ENCODE results near the gene ABHD17C.

Gene ABHD17C

DNA sequence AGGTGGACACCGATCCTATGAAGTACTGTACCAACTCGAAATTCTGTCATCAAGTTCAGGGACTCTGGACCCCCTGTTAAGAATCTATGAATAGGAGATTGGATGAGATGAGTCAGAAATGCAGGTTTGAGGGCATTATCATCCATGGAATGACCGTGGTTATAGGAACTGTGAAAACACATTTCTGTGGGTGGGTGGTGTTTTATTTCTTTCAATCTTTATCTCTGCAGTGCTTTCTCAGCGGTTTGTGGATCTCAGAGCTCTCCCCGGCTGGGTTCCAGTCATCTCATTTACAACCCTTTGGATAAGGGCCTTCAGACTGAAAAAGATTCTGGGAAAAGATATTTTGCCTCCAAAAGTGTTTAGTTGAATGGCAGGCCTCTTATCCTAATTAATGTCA, 5.4 kb upstream of the ABHD17C start:
- no peak for DNase-seq (ENCODE audit: low spot score)

DNA sequence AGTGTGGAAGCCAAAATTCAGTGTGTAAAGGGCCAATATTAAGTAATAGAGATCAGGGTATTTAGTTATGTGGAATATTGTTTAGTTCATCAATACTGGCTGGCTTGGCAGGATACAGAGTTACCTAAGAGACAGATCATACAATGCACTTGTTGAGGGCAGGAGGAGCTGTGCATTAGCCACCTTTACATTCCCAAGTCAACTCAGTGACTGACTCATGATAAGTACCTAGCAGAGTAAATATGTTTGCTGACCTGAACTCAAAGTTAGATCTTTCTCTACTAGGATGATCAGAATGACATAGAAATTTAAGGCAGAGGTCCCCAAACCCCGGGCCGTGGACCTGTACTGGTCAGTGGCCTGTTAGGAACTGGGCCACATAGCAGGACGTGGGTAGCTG, 3.5 kb upstream of the ABHD17C start:
- DNase-seq (ENCODE audit: low spot score) = no peak

DNA sequence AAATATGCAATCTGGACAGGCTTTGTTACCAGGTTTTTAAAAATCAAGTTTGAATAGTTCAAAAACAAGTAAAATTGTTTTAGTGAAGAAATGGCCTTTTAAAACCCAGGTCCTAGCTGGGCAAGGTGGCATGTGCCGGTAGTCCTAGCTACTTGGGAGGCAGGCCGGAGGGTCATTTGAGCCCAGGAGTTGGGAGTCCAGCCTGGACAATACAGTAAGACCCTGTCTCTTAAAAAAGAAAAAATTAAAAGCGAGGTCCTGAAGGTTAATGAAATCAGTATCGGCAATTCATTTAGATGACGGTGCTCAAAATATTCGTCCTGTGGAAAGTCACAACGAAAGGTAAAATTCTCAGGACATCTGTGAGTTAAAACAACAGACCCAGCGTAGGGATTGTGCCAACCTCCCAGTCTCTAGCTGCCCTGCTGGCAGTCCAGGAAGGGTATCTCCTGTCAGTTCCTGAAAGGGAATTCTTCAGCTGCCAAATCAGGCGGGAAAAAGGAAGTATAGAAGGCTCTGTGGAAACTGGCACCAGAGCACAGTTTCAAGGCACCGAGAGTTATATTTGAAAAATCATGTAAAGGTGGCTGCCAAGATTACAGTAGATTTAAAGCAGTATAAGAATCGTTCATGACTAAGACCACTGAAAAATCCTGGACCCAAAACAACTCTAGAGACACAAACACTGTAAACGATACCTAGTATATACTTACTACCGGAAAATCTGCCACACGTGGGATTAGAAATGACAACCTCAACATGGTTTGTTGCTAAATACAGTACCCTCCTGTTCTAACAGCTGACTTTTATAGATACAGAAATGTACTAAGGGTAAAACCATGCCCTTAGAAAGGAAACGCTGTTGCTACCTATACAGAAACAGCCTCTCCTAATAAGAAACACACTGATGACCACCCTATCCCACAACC, 1.2 kb upstream of the ABHD17C start:
- DNase-seq (ENCODE audit: low spot score) = no peak

DNA sequence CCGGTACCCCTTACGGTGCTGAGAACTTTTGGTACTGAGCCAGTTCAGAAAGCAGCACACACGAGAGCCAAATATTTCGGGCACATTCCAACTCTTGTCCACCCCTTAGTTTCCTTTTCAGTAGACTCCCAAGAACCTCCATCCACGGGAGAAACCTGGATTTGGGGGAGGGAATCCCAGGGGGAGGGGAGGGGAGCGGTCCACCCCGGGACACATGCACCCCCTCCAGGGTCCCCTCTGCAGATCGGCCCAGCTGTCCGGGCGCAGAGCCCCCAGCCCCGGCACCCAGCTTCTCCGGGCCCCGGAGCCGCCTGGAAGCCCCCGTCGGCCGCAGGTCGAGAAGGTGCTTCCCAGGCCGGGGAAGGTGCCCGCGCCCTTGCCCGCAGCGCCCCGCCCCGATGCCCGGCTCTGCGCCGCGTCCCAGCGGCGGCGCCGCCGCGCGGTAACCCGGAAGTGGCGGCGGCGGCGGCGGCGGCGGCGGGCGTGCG, 455 bp upstream of the ABHD17C start:
- DNase-seq (ENCODE audit: low spot score) = peak; percentile 26

DNA sequence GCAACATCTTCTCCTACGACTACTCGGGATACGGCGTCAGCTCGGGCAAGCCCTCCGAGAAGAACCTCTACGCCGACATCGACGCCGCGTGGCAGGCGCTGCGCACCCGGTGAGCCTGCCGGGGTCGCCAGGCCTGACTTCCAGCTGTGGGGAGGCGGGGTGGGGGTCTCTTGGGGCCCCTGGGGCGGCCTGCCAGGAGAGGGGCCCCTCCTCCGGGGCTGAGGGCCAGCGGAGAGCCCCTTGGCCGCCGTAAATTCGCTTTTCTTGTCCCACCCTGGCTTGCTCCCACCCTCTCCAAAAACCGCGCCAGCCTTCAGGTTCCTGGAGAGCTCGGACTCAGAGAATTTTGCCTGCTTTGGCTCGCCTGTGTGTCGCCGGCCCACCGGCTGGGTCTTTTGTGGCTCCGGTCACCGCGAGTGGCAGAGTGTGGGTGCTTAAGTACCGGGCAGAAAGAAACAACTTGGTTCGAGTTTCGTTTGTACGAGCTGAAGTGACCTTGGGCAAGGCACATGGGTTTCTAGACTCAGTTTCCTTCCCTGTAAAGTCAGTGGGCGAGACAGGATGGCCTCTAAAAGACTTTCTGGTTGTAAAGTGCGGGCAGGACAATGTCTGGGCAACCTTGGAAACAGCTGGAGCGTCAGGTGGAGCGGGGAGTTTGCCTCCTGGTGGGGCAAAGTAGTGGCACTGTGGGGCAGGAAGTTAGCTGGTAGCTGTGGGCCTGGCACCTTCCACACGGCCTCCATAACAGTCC, 976 bp downstream of the ABHD17C start:
- DNase-seq (ENCODE audit: low spot score) = peak; percentile 28

DNA sequence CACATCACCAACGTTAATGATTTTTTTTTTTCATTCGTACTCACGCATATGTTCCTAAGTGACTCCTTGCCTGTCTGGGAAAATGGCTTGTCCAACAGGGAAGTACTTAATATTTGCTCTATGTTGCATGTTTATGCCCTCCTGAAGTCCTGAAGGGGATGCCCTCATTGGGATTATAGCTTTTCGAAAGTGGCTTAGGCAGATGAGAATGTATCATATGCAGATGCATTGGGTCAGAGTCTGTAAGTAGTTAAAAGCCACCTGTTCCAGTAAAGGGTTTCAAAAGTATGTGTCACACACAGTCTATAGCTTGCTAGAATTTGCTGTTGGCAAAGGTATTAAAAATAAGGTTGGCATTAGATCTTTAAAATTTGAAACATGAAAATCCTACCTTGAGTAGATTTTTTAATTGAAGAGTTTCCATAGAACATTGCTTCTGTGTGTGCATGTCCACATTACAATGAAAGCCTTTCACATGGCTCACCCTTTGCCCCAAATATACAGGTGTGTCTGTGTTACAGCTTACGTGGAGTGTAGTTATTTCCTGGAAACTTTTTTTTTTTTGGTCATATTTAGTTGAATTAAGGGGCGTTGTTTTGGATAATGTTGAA, 2.1 kb downstream of the ABHD17C start:
- DNase-seq (ENCODE audit: low spot score) = no peak

DNA sequence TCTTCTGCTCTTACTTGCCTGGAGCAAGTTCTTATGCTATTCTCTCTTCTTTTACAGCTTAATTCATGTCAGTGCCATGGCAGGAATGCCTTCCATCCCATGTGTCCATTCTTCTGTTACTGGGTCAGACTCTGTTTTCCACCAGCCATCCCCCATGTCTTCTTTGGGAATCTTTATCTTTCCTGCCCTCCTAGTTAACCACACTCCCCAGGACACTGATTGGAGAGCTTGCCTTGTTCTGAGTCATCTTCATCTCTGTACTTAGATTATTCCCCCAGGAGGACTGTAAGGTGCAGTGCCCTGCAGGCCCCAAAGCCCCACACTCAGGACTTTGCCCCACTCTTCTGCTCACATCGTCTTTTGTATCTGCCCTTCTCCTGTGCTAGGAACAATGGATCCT, 3.6 kb downstream of the ABHD17C start:
- DNase-seq (ENCODE audit: low spot score) = no peak

DNA sequence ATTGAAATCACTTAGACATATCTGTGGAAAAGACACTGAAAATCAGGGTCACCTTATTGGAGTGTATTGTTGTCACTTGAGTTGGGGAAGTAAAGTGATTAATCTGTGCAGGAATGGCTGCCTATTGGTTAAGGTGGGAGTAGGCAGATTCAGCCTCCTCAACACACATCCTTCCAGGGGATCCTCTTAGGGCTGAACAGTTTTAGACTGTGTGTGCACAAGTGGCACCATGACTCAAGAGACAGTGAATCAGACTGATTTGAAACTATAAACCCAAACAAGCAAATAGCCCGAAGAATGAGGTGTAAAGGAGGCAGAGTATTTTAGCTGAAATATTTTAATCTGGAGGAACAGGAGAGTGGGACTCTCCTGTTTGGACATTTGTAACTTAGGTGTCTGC, 4.9 kb downstream of the ABHD17C start:
- DNase-seq (ENCODE audit: low spot score) = peak; percentile 9

DNA sequence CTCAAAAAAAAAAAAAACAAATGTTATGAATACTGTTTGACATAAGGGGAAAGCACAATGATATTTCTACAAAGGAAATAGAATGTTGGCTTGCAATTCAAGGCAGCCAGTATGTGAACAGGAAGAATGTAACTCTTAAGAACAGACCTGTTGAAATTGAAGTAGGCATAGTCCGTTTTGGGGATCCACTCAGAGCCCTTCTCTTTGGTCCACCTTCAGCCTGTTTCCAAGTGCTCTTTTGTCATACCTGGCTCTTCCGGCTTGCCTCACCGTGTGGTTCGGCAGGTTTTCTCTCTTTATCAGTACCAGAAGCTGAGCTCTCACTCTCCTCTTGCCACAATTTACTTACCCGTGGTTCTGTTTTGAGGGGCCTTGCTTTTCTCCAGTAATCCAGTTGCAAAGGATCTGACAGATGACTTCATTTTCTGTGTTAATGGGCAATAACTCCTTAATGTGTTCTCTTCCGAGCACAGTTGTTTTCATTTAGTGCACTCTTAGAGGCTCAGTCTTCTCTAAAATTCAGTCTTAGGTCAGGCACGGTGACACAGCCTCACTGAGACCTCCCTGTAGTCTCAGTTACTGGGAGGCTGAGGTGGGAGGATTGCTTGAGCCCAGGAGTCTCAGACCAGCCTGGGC, 6.7 kb downstream of the ABHD17C start:
- no peak for DNase-seq (ENCODE audit: low spot score)

DNA sequence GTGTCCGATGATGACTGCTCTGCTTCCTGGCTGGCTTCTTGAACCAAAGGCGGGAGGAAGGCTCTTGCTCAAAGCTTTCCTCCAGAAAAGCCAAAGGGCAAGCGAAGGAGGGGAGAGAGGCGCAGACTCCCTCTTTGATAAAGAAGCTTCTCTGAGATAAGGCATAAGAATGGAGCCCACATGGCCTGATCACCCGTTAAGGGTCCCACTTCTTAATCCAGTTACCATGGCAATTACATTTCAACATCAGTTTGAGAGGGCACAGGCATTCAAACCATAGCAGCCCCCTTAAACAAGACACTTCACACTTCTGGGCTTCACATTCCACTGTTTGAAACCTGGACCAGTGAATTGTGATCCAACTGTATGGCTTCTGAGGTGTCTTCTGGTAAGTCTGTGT, 8.0 kb downstream of the ABHD17C start:
- DNase-seq (ENCODE audit: low spot score) = no peak

DNA sequence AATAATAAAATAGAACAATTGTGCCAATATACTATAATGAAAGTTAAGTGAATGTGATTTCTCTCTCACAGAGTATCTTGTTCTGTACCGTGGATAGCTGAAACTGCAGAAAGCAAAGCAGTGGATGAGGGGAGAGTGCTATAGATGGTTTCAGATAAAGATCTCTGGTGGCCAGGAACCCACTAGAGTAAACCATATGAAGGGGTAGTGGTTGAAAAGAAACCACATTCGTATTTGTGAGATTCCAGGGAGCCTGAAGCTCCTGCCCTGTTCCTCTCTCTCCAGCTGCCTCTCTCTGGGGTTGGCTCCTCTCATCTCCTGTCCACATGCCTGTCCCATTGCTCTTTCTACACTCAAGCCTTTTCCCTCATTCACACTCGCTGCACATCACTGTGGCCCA, 8.9 kb downstream of the ABHD17C start:
- no peak for DNase-seq (ENCODE audit: low spot score)

DNA sequence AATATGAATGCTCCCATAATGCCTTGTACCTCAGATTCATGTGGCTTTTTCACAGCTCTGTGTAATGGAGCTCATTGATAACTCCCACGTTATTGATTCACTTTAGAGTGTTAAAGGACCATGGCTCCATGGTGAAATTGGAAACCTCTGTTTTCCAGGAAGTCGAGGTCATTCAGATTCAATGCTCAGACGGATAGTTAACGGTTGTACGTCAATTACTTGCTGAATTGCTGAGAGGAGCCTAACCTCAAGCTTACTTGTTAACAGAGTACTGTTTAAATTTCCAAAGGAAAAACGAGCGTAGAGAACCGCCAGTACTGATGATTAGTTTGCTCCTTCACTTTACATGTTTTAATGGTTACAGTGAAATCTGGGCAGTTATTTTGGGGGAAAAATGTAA, 11.1 kb downstream of the ABHD17C start:
- DNase-seq (ENCODE audit: low spot score) = no peak

DNA sequence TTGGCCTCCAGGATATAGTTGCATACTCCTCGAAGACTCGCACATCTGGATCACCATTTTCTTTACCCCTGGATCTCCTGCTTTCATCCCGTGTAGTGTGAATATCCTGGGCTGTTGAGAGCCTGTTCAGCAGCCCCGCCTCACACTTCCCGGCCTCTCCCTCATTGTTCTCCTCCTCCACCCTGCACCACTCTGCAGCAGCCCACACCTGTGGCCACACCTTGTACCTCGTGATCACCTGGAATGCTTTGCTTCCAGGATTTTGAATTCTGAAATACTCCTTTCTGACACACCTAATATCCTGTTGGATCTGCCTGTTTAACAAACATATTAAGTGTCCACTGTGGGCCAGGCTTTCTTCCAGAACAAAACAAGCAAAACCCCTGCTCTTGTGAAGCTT, 14.4 kb downstream of the ABHD17C start:
- no peak for DNase-seq (ENCODE audit: low spot score)

DNA sequence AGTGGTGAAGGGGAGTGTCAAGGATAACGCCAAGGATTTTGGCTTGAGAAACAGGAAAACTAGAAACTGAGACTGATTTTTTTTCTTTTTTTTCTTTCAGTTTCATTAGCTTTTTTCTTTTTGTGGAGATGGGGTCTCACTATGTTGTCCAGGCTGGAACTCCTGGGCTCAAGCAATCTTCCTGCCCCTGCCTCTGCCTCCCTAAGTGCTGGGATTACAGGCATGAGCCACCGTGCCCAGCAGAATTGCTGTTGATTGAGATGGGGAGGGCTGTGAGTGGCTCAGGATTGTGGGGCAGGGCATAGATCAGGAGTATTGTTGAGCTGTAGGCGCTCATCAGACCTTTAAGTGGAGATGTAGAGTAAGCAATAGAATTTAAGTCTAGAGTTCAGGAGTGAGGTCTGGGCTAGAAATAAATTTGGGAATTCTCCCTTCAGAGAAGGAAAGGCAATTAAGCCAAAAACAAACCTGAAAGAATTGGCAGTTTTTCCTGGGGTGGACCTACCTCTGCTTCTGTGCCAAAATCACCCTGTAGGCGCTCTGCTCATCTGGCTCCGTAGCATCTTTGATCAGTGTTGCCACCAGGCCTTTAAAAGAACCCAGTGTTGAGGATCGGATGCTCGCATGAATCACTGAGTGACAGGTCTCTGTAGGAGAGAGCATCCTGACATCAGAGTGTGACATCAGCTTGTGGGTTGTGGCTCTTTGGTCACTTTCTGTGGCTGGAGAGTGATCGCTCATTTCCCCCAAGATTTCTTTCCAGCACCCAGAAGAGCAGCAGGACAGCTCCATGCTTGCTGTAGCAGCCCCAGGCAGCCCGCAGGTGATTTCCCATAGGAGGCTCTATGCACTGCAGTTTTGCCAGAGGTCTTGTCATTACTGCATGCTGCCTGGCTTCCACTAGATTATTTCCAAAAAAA, 15.8 kb downstream of the ABHD17C start:
- DNase-seq (ENCODE audit: low spot score) = peak; percentile 37

DNA sequence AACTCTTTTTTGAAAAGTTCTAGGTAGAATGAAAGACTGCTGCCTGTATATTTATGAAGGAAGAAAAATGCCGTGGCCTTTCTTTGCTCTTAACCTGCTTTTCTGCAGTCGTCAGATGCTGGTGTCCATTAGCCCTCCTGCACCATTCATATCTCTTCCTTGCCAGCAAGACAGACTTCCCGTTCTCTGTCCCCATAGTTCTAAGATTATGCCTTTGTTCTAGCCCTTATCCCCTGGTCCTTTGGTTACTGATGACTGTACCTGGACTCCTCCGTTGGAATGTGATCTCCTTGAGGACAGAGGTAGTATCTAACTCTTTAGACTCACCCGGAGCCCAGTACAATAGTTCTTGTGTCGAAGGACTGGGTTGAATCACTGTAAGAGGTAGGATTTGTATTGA, 16.8 kb downstream of the ABHD17C start:
- DNase-seq (ENCODE audit: low spot score) = no peak

DNA sequence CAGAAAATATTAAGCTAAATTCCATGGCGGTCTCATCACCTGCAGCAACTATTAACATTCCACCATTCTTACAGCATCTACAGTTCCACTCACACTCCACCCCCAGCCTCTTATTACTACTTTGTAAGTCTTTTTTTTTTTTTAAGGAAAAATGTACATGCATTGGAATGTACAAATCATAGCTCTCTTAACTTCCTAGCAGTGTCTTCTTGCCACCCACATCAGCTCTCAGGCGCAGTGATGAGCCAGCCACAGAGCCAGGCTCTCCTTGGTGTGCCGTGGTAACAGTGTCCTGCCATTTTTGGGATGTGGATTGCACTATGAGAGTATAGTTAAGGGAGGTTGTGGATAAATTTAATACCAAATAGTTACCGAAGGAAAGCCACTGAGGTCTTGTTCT, 17.8 kb downstream of the ABHD17C start:
- no peak for DNase-seq (ENCODE audit: low spot score)

DNA sequence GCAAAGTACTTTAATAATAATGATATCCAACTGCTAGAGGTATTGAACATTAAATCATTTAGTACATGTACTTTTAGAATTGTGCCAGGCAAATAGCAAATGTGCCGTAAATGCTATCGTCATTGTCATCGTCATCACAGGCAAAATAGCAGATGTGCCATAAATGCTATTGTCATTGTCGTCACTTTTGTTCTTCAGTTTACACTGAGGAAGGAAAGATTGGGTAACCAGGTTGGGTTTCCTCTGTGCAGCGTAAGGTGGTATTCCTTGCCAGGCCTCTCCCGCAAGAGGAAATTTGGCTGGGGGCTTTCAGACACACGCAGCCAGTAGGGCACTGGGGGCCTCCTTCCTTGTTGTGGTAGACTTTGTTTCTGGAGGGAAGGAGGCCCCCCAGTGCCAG, 26.4 kb downstream of the ABHD17C start:
- no peak for DNase-seq (ENCODE audit: low spot score)

DNA sequence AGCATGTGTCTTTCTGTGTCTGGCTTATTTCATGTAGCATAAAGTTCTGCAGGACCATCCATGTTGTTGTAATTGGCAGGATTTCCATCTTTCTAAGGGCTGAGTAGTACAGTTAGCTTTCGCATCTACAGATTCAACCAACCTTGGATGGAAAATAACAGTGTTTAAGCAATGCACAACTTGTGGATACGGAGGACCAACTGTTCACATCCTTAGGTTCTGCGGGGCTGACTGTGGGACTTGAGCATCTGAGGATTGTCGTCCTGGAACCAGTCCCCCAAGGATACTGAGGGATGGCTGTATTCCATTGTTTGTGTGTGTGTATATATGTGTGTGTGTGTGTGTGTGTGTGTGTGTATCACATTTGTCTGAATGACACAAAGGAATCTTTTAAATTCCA, 27.7 kb downstream of the ABHD17C start:
- no peak for DNase-seq (ENCODE audit: low spot score)

DNA sequence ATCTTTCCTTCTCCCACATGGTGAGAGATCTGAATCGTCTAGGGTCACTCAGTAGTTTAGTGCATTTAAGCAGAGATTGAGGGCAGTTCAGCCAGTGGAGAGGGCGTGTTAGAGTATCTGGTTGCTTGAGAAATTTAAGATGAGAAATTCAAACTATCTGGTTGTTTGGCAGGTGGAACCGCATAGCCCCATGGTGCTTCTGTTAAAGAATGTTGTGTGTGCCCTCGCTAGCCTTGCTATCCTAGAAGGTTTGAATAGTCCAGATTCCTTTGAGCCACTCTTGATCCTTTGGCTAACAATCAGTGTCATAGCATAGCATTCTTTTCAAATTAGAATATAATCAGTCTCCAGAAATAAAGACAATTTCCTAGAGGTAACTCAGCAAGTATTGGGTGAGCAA, 32.1 kb downstream of the ABHD17C start:
- DNase-seq (ENCODE audit: low spot score) = no peak

DNA sequence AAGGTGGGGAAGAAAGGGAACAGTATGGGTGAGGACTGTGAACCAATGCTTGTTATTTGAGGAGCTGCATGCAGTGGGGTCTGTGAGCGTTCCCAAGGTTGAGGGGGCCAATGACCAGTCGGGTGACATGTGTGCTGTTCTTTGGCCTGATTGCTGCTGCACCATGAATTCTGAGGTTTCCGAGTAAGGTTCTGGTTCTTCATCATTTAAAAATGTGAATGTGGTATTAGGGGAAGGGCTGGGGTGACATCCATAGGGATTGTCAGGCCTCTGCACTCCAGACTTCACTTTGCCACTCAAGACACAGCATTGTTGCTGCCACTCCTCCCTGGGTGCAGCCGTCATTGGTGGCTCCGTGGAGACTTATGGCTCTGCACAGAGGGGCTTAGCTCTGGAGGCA, 32.5 kb downstream of the ABHD17C start:
- no peak for DNase-seq (ENCODE audit: low spot score)

DNA sequence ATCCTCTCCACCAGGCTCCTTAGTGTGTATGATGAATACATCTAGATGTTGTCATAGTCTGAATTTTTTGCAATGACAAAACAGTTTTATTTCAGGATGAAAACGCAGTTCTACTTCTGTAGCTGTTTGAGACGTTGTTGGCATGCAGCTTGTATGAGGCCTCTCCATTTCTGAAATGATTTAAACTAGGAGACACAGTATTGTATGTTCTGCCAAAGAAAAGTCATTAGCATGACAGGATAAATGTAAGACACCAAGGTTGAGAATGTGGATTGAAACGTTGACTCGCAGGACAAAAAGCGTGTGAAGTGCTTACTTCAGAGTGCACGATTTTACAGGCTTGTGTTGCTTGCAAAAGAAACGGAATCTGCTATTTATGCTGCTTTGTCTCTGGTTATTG, 35.3 kb downstream of the ABHD17C start:
- no peak for DNase-seq (ENCODE audit: low spot score)

Measured in AG08395 (cell line).